ENCODE measurements around the gene KLHL29.

DNA sequence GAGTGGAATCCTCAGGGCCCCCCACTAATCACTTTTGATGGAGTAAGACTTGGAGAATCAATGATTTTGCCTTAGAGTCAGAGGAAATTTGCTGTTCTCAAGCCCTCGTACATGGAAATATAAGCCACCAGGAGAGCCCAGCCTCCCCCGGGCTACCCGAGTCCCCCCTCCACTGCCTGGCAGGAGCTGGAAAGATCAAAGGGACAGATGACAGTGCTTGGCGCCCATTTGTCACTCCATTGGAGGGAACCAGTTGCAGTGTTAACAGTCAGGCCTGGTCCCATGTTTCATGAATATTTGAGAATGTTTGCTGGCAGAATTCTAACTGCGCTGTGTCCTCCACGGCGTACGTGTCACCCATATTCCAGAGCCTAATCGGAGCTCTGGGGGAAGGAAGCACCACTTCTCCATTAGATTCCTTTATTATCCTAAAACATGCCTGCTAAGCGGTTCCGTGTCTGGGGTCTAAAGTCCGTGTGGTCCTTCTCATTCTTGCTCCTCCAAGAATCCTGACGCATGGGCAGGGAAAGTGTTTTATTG is 202.4 kb downstream of the KLHL29 start:
- TF ChIP-seq, protein P1, sequence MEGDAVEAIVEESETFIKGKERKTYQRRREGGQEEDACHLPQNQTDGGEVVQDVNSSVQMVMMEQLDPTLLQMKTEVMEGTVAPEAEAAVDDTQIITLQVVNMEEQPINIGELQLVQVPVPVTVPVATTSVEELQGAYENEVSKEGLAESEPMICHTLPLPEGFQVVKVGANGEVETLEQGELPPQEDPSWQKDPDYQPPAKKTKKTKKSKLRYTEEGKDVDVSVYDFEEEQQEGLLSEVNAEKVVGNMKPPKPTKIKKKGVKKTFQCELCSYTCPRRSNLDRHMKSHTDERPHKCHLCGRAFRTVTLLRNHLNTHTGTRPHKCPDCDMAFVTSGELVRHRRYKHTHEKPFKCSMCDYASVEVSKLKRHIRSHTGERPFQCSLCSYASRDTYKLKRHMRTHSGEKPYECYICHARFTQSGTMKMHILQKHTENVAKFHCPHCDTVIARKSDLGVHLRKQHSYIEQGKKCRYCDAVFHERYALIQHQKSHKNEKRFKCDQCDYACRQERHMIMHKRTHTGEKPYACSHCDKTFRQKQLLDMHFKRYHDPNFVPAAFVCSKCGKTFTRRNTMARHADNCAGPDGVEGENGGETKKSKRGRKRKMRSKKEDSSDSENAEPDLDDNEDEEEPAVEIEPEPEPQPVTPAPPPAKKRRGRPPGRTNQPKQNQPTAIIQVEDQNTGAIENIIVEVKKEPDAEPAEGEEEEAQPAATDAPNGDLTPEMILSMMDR (IDR thresholded peaks at IDR 0.05; ENCODE audit: low read depth, low read length): no peak
- TF ChIP-seq, protein P2, sequence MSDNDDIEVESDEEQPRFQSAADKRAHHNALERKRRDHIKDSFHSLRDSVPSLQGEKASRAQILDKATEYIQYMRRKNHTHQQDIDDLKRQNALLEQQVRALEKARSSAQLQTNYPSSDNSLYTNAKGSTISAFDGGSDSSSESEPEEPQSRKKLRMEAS (IDR thresholded peaks at IDR 0.05; ENCODE audit: low read depth, low read length): no peak
- no peak for TF ChIP-seq POLR2A (IDR thresholded peaks at IDR 0.05; ENCODE audit: extremely low read depth, insufficient read length)

Data from NB4 (cell line).